Natural killer cell (primary cell): ENCODE data around the gene ACTR5. TPM values are rescaled to one million over a fixed set of nuclear protein-coding genes. Genes with fewer than 3 reads are reported as not detected.

Experiments
- ATAC-seq, 3 donors: fragments of 150-1000 bp in 2 of 3; fragments of 200-7000 bp in 1 of 3; cut with Tn5 transposase; 1 replicate in 1 of 3; 2 replicates in 2 of 3; pipeline ENCODE4 v1.10.0; 2021; ENCODE audit warnings: mild to moderate bottlenecking in 2 of 3, moderate library complexity in 2 of 3
- DNase-seq, 2 donors: peaks; one replicate each; pipeline versions ENCODE4 v3.0.0 to v3.0.0-alpha.2; 2013 to 2021; ENCODE audit warnings: mixed read lengths in 1 of 2
- H3K27ac ChIP-seq: one replicate; pipeline ENCODE4 v1.5.1; 2013; ENCODE audit warnings: mild to moderate bottlenecking, low read length
- H3K27me3 ChIP-seq: one replicate; pipeline ENCODE4 v1.6.1; 2013; ENCODE audit warnings: low read length; ENCODE audit not compliant: control insufficient read depth, insufficient read depth
- H3K36me3 ChIP-seq: one replicate; pipeline ENCODE4 v1.6.1; 2013; ENCODE audit warnings: low read length; ENCODE audit not compliant: control insufficient read depth, insufficient read depth
- H3K4me1 ChIP-seq: one replicate; pipeline ENCODE4 v1.6.1; 2013; ENCODE audit warnings: low read length; ENCODE audit not compliant: control insufficient read depth, insufficient read depth
- H3K4me3 ChIP-seq: one replicate; pipeline ENCODE4 v1.5.1; 2013; ENCODE audit warnings: low read length
- H3K9me3 ChIP-seq: one replicate; pipeline ENCODE4 v1.6.1; 2013; ENCODE audit warnings: low read length; ENCODE audit not compliant: control insufficient read depth, insufficient read depth
- H3K27ac Mint-ChIP-seq, 2 donors: one replicate each; pipeline ENCODE4 v1.8.0; 2022; ENCODE audit warnings: mild to moderate bottlenecking in 2 of 2, mixed read lengths in 2 of 2, moderate library complexity in 1 of 2
- H3K27me3 Mint-ChIP-seq, 2 donors: one replicate each; pipeline ENCODE4 v1.8.0; 2022; ENCODE audit warnings: low read depth in 2 of 2, mixed read lengths in 2 of 2
- H3K36me3 Mint-ChIP-seq: one replicate; pipeline ENCODE4 v1.8.0; 2022; ENCODE audit warnings: mixed read lengths
- H3K4me1 Mint-ChIP-seq, 2 donors: one replicate each; pipeline ENCODE4 v1.8.0; 2022; ENCODE audit warnings: mixed read lengths in 2 of 2
- H3K4me3 Mint-ChIP-seq: one replicate; pipeline ENCODE4 v1.8.0; 2022; ENCODE audit warnings: mild to moderate bottlenecking, moderate library complexity, mixed read lengths
- H3K9me3 Mint-ChIP-seq, 2 donors: one replicate each; pipeline ENCODE4 v1.8.0; 2022; ENCODE audit warnings: mixed read lengths in 2 of 2
- CTCF ChIP-seq: fragments of 200-600 bp; IDR thresholded peaks from one replicate; pipeline ENCODE4 v1.8.0; 2022; ENCODE audit warnings: antibody characterized with exemption
- WGBS: methylation state at CpG from one replicate; pipeline ENCODE4 v1.1.7; 2013; ENCODE audit warnings: missing lambda C conversion rate; ENCODE audit not compliant: insufficient coverage; 5-methylcytosine and 5-hydroxymethylcytosine counted together
- intact Hi-C: fragments of 100-400 bp; cut with micrococcal nuclease; formaldehyde crosslinking; loops from one replicate; pipeline ENCODE4 v1.14.2; 2022
- total RNA-seq, 4 donors: library from RNA; stranded (reverse); fragments of 120-200 nt in 1 of 4; gene quantifications; one replicate each; pipeline versions ENCODE4 v1.2.3 to v1.2.4, GENCODE V29; 2013 to 2022

The ACTR5 gene
- total RNA-seq, 3 donors from 2014 or later (not counting 1 experiment from before 2014, with no cell fraction given) = 14.4 to 17.7 (median 17.6) TPM

GRCh38 chr20:38728191-38728781 lies 20.0 kb upstream of the ACTR5 start:
- ATAC-seq = no peak

GRCh38 chr20:38728911-38729642 lies 19.2 kb upstream of the ACTR5 start:
- intact Hi-C loops = no loop called here
- ATAC-seq (no peak), DNase-seq (peak in 1 of 2 donors; percentile 37)
- Mint-ChIP-seq H3K9me3 (no peaks in the 10 kb centered on the region), H3K4me1 (peaks cover 50 to 58% of the 10 kb centered on the region in 2 donors), H3K27ac (peak overlapping the region in 1 of 2 donors; percentile 54), H3K4me3 (peak overlapping the region; percentile 81), H3K27me3 (peaks cover 81 to 85% of the 10 kb centered on the region in 2 donors), H3K36me3 (peaks cover 6% of the 10 kb centered on the region)
- H3K36me3 ChIP-seq = no peaks in the 10 kb centered on the region
- no peak overlapping the region for H3K4me3 ChIP-seq
- peaks cover 90% of the 10 kb centered on the region for H3K27me3 ChIP-seq
- 4% methylated on average over 39 of the region's 41 CpGs for WGBS
- TF ChIP-seq CTCF = no peak
- no peak overlapping the region for H3K27ac ChIP-seq
- no peaks in the 10 kb centered on the region for H3K9me3 ChIP-seq
- peaks cover 74% of the 10 kb centered on the region for H3K4me1 ChIP-seq

More at GRCh38 chr20:38728191-38728781, 20.0 kb upstream of the ACTR5 start:
- H3K4me1 ChIP-seq = peaks cover 81% of the 10 kb centered on the region
- Mint-ChIP-seq H3K36me3 (peaks cover 6% of the 10 kb centered on the region), H3K4me1 (peaks cover 54 to 58% of the 10 kb centered on the region in 2 donors), H3K4me3 (peak overlapping the region; percentile 67), H3K9me3 (no peaks in the 10 kb centered on the region), H3K27me3 (peaks cover 79 to 82% of the 10 kb centered on the region in 2 donors), H3K27ac (peak overlapping the region; percentile 33 to 73)
- no peak for TF ChIP-seq CTCF
- H3K36me3 ChIP-seq = no peaks in the 10 kb centered on the region
- H3K9me3 ChIP-seq = no peaks in the 10 kb centered on the region
- H3K4me3 ChIP-seq = no peak overlapping the region
- peaks cover 93% of the 10 kb centered on the region for H3K27me3 ChIP-seq
- no peak overlapping the region for H3K27ac ChIP-seq
- 12% methylated on average over 51 of the region's 56 CpGs for WGBS
- intact Hi-C loops = no loop called here
- DNase-seq = peak in 1 of 2 donors; percentile 30

DNA sequence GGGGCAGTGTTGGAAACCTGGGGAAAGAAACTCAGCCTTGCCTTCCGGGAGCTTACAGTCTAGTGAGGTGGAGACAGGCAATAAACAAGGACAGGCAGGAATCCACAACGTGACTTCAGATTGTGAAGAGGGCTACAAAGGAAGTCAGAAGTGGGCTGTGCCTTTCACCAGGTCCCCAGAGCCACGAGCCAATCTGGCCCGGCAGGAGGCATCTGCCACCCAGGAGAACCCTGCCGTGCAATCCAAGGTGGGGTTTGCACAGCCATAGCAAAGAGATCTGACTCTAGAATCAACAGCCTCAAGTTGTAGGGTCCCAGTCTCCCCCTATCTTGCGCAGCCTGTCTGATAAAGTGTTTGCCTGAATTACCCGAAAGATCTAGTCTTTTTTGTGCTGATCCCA lies 18.5 kb upstream of the ACTR5 start:
- ATAC-seq (no peak), DNase-seq (peak in 1 of 2 donors; percentile 36)
- H3K4me1 ChIP-seq = peaks cover 69% of the 10 kb centered on the region
- H3K27ac Mint-ChIP-seq = peak overlapping the region in 1 of 2 donors; percentile 54
- H3K27me3 Mint-ChIP-seq = peaks cover 82 to 88% of the 10 kb centered on the region in 2 donors
- no peak overlapping the region for H3K27ac ChIP-seq
- peak overlapping the region; percentile 49 for H3K4me3 Mint-ChIP-seq
- intact Hi-C loops = loop anchor here (2.0 to 5.0 kb wide), 2 partner anchors 17 to 63 kb away; no protein-coding TSS in a partner anchor
- TF ChIP-seq CTCF = no peak
- H3K4me3 ChIP-seq = no peak overlapping the region
- H3K9me3 ChIP-seq = no peaks in the 10 kb centered on the region
- peaks cover 88% of the 10 kb centered on the region for H3K27me3 ChIP-seq
- no peaks in the 10 kb centered on the region for H3K36me3 ChIP-seq
- no peaks in the 10 kb centered on the region for H3K9me3 Mint-ChIP-seq
- H3K4me1 Mint-ChIP-seq = peaks cover 50 to 58% of the 10 kb centered on the region in 2 donors
- peaks cover 6% of the 10 kb centered on the region for H3K36me3 Mint-ChIP-seq
- 11% methylated on average over 7 of the region's 7 CpGs for WGBS
